GM19324 (cell line): ENCODE measurements around the gene LRCH1.

Experiments used
- ATAC-seq: cut with Tn5 transposase; IDR thresholded peaks from one replicate; pipeline ENCODE4 v1.9.1; 2021; ENCODE audit warnings: mild to moderate bottlenecking, moderate library complexity; ENCODE audit not compliant: unreplicated experiment, low FRiP score

LRCH1 gene

GRCh38 chr13:46682707-46683106 lies 129.7 kb downstream of the LRCH1 start:
- no peak for ATAC-seq

GRCh38 chr13:46683676-46684260 lies 130.8 kb downstream of the LRCH1 start:
- no peak for ATAC-seq

- ATAC-seq = no peak
Measured at GRCh38 chr13:46684287-46685001, 131.5 kb downstream of the LRCH1 start.

- ATAC-seq = no peak
Measured at GRCh38 chr13:46685006-46685730, 132.2 kb downstream of the LRCH1 start.

GRCh38 chr13:46686171-46686570 lies 133.2 kb downstream of the LRCH1 start:
- ATAC-seq = no peak

- ATAC-seq = no peak
Measured at GRCh38 chr13:46687810-46688209, 134.8 kb downstream of the LRCH1 start.

GRCh38 chr13:46688306-46688705 lies 135.3 kb downstream of the LRCH1 start:
- no peak for ATAC-seq

- no peak for ATAC-seq
Measured at GRCh38 chr13:46698014-46698413, 145.0 kb downstream of the LRCH1 start.

- ATAC-seq = no peak
Measured at GRCh38 chr13:46698910-46699460, 146.0 kb downstream of the LRCH1 start.

GRCh38 chr13:46712524-46712923 lies 159.6 kb downstream of the LRCH1 start:
- ATAC-seq = no peak

GRCh38 chr13:46715363-46715762 lies 162.4 kb downstream of the LRCH1 start:
- no peak for ATAC-seq

GRCh38 chr13:46716821-46717220 lies 163.9 kb downstream of the LRCH1 start:
- ATAC-seq = no peak

- ATAC-seq = no peak
Measured at GRCh38 chr13:46717275-46717674, 164.3 kb downstream of the LRCH1 start.

- ATAC-seq = no peak
Measured at GRCh38 chr13:46717856-46718255, 164.9 kb downstream of the LRCH1 start.

GRCh38 chr13:46720189-46720588 lies 167.2 kb downstream of the LRCH1 start:
- no peak for ATAC-seq

- no peak for ATAC-seq
Measured at GRCh38 chr13:46721054-46721453, 168.1 kb downstream of the LRCH1 start.

GRCh38 chr13:46726347-46726746 lies 173.4 kb downstream of the LRCH1 start:
- no peak for ATAC-seq

GRCh38 chr13:46728777-46729176 lies 175.8 kb downstream of the LRCH1 start:
- ATAC-seq = no peak

- ATAC-seq = no peak
Measured at GRCh38 chr13:46731535-46731934, 178.6 kb downstream of the LRCH1 start.

- no peak for ATAC-seq
Measured at GRCh38 chr13:46735425-46735824, 182.5 kb downstream of the LRCH1 start.

- ATAC-seq = no peak
Measured at GRCh38 chr13:46736541-46737310, 183.8 kb downstream of the LRCH1 start.
